Esophagus squamous epithelium (tissue), 4 donors: Measurements from ENCODE around the gene PRKRIP1.

Source experiments
- CTCF ChIP-seq, 6 experiments: fragments of 450-650 bp in 4 of 6; fragments of 200-600 bp in 2 of 6; sonication (generic) in 2 of 6; IDR thresholded peaks; one replicate each; pipeline ENCODE4 v1.5.1; 2016 to 2019; ENCODE audit warnings: antibody characterized with exemption in 6 of 6, mild to moderate bottlenecking in 4 of 6, moderate library complexity in 4 of 6
- POLR2A ChIP-seq, 4 donors: fragments of 450-650 bp; IDR thresholded peaks; one replicate each; pipeline ENCODE4 v1.6.1; 2017; ENCODE audit warnings: antibody characterized with exemption in 4 of 4, mild to moderate bottlenecking in 4 of 4, moderate library complexity in 3 of 4

GRCh38 chr7:102398543-102398942 is 2.4 kb downstream of the PRKRIP1 start:
- no peak for TF ChIP-seq CTCF (IDR thresholded peaks at IDR 0.05)
- TF ChIP-seq POLR2A (IDR thresholded peaks at IDR 0.05): no peak
